ENCODE measurements around the gene LYZ.

Gene LYZ

GRCh38 chr12:69339999-69340398 is 8.2 kb upstream of the LYZ start:
- DNase-seq, result no peak

- no peak for DNase-seq
Measured at GRCh38 chr12:69341328-69341727, 6.9 kb upstream of the LYZ start.

GRCh38 chr12:69342421-69342820 is 5.8 kb upstream of the LYZ start:
- no peak for DNase-seq

GRCh38 chr12:69343357-69343756 is 4.8 kb upstream of the LYZ start:
- no peak for DNase-seq

- no peak for DNase-seq
Measured at GRCh38 chr12:69343885-69344612, 4.1 kb upstream of the LYZ start.

GRCh38 chr12:69345077-69345476 is 3.1 kb upstream of the LYZ start:
- DNase-seq, result no peak

GRCh38 chr12:69345742-69346141 is 2.4 kb upstream of the LYZ start:
- DNase-seq, result no peak

- no peak for DNase-seq
Measured at GRCh38 chr12:69350002-69350626, 1.9 kb downstream of the LYZ start.

- DNase-seq, result no peak
Measured at GRCh38 chr12:69350777-69351176, 2.6 kb downstream of the LYZ start.

GRCh38 chr12:69351462-69352236 is 3.5 kb downstream of the LYZ start:
- no peak for DNase-seq

- no peak for DNase-seq
Measured at GRCh38 chr12:69352904-69353303, 4.7 kb downstream of the LYZ start.

- DNase-seq, result no peak
Measured at GRCh38 chr12:69354172-69354555, 6.0 kb downstream of the LYZ start.

- DNase-seq, result no peak
Measured at GRCh38 chr12:69354556-69355187, 6.5 kb downstream of the LYZ start.

GRCh38 chr12:69355363-69356028 is 7.3 kb downstream of the LYZ start:
- DNase-seq, result no peak

GRCh38 chr12:69359531-69360347 is 11.6 kb downstream of the LYZ start, which contains the start of gene YEATS4:
Gene YEATS4 (plus strand): TSS chr12:69359743. CDS start chr12:69359973, 230 bp downstream.
- DNase-seq, result peak; percentile 98

GRCh38 chr12:69360348-69360672 is 12.1 kb downstream of the LYZ start:
- no peak for DNase-seq

- no peak for DNase-seq
Measured at GRCh38 chr12:69366796-69367195, 18.6 kb downstream of the LYZ start.

GRCh38 chr12:69368171-69368570 is 20.0 kb downstream of the LYZ start:
- DNase-seq, result no peak

- no peak for DNase-seq
Measured at GRCh38 chr12:69383074-69383473, 34.9 kb downstream of the LYZ start.

GRCh38 chr12:69385038-69385437 is 36.9 kb downstream of the LYZ start:
- no peak for DNase-seq

- DNase-seq, result no peak
Measured at GRCh38 chr12:69386921-69387320, 38.7 kb downstream of the LYZ start.

GRCh38 chr12:69388371-69388770 is 40.2 kb downstream of the LYZ start:
- no peak for DNase-seq

All from NCI-H1105 (cell line).